Right hindlimb (tissue), 1 donor: ENCODE results near the gene ZC3H7B.

Experiments
- DNase-seq: peaks from one replicate; pipeline ENCODE4 v3.0.0-alpha.2; 2018

Gene ZC3H7B

DNA sequence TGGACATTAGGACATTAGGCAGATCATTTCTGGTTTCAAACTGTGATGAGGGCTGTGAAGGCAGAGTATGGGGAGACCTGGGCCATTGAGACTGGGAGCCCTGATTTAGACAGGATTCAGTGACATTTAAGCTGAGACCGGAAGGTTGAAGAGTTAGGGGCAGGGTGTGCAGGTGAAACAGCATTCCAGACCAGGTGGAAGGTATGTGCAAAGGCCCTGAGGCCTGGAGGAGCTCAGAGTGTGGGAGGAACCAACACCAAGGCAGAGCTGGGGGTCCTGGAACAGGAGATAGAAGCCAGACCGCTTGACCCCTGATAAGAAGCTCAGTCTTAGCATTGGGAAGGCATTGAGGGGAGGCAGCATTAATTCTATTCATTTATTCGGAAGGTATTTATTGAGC, 32.5 kb downstream of the ZC3H7B start:
- DNase-seq = no peak

DNA sequence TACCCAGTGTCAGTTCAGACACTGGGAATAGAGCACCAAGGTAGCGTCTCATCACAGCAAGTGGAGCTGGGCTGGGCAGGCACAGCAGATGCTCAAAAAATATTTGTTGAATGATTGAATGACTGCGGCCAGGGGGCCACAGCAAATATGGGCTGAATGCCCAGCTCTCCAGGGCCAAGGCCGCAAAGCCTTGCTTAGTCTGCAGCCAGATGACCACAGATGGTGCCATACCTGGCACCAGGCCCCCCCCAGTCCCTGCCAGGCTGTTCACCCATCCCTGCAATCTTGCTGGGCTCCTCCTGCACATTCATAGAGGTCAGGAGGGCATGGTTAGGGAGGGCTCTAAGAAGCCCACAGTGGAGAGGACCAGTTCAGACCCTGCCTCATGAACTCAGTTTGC, 32.9 kb downstream of the ZC3H7B start:
- DNase-seq = no peak

DNA sequence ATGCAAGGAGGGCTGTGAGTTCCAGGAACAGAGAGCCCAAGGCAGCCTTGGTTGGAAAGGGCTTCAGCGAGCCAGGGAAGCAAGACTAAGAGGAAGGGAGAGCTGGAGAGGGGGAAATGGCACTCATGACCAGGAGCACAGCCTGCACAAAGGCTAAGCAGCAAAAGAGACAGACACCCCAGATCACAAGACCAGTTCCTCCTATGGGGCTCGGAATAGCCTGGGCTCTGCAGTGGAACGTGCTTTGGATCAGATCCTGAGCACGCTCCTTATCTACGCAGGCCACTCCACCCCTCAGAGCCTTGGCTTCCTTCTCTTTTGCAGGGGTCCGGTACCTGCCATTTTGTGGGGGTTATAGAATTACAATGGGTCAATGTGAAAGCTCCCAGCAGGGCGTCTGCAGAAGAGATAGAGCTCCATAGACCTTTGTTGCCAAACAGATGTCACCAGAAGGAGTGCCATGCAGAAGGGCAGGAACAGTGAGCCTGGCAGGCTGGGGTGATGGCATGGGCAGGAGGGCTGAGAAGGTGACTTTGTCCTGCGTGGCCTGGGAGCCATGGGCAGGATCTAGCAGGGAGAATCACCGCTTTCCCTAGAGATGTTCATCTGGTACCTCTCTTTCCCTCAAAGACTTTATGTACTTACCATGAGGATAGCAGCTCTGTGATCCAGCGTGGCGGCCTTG, 33.8 kb downstream of the ZC3H7B start:
- DNase-seq = no peak

DNA sequence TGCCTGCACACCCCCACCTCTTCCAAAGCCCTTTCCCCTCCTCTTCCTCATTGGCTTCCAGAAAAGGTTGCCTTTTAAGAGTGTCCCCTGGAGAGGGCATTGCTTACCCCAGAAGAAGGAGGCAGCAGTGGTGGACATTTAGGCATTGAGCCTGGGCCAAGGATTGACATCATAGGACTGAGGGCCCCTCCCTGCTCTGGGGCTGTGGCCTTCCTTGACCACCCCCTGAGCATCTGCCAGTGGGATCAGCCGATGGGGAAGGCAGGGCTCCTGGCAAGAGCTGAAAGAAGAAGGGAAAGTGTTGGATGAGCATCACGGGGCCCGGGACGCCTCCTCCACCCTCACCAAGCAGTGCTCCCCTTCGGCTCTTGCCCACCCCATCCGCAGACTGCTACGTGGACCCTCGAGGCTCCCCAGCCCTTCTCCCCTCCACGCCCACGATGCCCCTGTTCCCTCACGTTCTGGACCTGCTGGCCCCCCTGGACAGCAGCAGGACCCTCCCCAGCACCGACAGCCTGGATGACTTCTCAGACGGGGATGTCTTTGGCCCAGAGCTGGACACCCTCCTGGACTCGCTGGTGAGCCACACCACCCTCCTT, 37.4 kb downstream of the ZC3H7B start:
- DNase-seq = no peak

DNA sequence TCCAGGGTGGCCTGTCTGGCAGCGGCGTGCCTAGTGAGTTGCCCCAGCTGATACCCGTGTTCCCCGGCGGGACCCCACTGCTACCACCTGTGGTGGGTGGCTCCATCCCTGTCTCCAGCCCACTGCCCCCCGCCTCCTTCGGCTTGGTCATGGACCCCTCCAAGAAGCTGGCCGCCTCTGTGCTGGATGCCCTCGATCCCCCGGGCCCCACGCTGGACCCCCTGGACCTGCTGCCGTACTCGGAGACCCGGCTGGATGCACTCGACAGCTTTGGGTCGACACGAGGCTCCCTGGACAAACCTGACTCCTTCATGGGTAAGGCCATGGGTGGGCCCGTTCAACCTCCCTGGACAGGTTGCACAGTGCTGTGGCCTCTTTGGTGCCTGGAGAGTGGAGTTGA, 38.5 kb downstream of the ZC3H7B start:
- DNase-seq = no peak

DNA sequence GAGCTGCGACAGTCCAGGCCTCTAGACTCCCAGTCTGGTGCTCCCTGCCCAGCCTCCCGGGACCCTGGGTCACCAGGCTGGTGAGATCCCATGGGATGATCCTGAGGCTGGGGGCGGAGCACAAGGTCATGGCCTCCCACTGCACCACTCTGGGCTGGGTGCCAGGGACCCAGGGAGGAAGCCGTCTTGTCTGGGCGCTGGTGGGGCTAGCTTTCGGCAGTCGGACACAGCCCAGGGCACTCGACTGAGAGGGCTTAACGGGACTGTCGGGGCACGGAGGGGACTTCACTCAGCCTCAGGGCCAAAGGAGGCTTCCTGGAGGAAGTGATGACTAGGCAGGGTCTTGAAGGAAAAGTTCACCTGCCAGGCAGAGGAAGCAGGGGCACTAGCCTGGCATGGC, 39.0 kb downstream of the ZC3H7B start:
- no peak for DNase-seq

DNA sequence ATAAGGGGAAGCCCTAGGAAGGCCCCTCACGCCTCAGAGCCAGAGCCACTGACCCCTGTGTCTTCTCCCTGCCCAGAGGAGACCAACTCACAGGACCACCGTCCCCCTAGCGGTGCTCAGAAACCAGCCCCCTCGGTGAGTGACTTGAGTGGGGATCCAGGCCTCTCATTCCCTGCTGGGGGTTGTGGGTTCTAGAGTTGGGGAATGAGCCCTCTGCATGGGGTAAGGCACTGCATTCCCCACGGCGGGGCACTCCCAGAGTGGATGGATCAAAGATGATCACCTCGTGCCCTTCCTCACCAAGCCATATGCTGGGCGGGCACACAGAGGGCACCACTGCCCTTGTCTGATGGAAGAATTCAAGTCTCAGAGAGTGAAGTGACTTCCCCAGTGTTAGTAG, 39.7 kb downstream of the ZC3H7B start:
- no peak for DNase-seq

DNA sequence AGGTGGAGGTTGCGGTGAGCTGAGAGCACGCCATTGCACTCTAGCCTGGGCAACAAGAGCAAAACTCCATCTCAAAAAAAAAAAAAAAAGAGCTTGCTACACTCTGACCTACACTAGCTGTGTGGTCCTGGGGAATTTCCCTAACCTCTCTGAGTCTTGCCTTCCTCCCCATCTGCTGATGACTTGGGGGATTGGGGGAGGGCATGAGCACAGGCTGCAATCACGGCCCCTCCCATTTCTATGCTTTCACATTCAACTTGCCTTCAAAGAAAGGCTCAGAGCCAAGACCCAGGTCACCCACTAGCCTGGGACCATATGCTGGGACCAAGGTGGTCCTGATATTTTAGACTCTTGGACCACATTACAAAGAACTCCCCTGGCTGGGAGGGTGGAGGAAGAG, 40.7 kb downstream of the ZC3H7B start:
- no peak for DNase-seq

DNA sequence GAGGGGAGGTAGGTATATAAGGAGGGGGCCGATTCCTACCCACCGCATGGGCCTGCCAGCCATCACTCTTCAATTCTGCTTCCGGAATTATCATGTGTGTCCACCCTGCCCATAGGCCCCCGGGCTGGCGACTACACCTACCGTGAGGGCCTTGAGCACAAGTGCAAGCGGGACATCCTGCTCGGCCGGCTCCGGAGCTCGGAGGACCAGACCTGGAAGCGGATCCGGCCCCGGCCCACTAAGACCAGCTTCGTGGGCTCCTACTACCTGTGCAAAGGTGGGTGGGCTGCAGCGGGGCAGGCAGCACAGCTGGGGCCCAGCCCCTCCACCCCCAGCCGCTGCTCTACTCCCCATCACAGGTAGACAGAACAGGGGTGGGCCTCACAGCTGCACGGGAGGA, 42.0 kb downstream of the ZC3H7B start:
- no peak for DNase-seq

DNA sequence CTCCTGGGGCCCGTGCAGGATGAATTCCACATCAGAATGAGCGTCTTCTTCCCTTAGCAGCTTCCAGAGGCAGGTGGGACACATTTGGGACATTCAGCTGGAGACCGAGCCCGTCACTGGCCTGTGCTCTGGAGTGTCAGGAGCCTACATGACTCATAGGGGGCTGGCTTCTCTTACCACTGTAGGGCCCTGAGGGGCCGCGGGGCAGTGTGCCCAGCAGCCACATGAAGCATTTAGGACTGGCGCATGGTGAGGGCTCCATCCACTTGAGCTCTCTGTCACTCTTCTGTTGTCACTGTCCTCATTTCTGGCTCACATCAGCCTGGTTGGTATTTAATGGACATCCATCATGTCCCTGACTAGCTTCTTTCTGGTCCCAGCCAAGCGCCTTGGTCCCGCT, 42.4 kb downstream of the ZC3H7B start:
- no peak for DNase-seq

DNA sequence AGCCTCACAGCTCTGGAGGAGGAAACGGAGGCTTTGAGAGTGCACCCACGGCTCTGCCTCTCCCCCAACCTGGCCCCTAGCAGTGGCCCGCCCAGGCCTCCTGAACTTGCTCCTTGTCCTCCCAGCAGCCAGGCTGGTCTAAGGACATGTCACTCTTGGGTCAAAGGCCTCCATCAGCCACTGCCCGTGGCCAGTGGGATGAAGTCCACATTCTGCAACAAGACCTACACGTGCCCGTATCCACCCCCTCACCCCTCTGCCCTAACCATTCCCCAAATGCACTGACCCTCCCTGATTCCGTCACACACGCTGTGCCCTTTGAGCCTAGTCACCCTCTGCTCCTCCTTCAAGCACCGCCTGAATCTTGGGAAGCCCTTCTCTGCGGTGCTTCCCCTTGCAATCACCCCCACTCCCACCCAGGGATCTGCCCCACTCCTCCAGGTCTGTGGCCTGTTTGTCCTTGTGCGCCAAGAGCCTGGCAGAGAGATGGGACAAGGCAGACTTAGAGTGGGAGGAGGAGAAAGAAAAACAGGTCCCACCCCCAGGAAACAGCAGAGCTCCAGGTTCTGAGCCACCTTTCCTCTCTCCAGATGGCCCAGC, 43.0 kb downstream of the ZC3H7B start:
- DNase-seq = no peak

DNA sequence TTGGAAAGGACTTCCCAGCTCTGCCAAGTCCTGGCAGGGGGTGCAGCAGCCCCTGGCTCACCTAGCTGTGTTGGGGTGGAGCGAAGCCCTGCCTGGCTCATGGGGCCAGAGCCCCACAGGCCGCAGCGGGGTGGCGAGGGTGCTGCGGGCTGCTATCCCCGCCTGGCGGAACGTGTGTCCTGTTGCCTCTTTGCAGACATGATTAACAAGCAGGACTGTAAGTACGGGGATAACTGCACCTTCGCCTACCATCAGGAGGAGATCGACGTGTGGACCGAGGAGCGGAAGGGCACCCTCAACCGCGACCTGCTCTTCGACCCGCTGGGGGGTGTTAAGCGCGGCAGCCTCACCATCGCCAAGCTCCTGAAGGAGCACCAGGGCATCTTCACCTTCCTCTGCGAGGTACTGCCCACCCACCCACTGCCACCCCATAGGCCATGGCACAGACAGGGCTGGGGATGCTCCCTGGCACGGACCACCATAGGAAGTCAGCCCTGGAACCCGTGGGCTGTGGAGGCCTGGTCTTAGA, 44.5 kb downstream of the ZC3H7B start:
- no peak for DNase-seq

DNA sequence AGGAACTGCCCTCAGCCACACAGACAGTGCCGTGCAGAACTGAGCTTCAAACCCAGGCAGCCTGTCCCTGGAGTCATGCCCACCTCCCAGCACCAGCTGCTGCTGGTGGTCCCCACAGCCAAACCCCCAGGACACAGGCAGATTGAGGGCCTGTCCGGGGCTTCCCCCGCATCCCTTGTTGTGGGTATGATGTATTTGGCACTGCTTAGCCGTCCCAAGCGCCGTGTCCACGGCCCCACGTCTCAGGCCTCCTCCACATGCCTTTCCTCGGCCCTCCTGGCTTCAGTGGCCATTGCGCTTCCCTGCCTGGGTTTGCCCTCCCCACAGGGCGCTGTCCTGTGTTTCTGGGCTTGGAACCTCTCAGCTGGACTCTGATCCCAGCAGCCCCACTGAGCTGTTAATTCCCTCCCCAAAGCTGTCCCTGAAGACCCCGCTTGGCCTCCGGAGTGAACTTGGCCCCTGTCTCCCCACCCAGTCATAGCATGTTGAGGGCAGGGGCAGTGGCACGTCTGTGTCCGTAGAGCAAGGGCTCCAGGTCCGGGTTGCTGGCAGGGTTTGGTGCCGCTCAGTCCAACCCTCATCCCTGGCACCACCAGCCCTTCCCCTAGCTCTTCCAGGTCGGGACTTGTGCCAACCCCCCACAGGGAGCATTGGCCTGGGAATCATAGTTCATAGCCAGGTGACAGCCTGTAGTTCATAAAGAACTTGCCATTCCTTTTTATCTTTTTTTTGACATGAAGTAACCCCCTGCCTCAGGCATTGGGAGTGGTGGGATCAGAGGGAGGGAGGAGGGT, 45.9 kb downstream of the ZC3H7B start:
- no peak for DNase-seq

DNA sequence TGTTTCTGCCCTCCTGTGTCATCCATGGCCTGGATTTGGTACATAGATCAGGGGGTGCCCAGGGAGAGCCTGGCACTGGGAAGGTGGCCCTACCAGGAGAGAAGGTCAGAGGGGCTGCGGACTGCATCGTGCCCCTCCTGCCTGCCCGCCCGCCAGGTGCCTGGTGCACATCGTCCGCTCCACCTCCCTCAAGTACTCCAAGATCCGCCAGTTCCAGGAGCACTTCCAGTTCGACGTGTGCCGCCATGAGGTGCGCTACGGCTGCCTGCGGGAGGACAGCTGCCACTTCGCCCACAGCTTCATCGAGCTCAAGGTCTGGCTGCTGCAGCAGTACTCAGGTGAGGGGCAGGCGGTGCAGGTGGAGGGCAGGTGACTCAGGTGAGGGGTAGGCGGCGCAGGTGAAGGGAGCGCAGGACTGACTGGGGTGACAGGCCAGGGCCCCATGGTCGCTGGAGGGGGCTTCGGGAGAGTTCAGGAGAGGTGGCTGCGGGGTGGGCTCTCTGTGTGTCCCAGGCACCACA, 47.7 kb downstream of the ZC3H7B start:
- no peak for DNase-seq

DNA sequence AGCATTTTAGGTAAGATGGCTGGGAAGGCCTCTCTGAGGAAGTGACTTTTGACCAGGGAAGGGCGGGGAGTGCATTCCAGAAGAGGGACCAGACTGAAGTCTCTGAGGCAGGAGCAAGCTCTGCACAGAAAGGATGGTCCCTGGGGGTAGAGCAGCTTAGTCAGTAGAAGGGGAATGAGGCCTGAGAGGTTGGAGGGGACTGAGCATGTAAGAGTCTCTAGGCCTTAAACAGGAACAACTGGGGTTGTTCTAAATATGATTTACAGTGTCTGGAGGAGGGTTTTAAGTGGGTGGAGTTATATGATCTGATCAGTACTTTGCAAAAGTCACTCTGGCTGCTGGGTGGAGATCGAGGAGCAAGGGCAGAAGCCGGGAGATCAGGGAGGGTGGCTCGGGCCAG, 48.8 kb downstream of the ZC3H7B start:
- no peak for DNase-seq

DNA sequence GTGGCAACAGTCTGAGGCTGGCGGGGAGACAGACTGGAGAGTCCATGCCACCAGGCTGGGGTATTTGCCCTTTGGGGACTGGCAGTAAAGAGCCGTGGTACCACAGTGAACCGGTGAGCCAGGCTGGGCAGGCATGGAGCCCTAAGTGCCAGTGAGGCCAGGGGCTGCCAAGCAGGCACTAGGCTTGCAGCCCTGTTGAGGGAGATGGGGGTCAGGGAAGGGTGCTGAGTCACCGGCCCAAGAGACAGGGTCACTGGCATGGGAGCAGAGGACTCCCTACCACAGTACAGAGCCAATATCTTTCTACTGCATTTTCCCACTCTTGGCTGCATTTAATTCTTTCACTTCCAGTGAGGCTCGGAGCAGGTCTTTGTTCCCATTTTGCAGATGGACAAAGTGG, 49.7 kb downstream of the ZC3H7B start:
- no peak for DNase-seq

DNA sequence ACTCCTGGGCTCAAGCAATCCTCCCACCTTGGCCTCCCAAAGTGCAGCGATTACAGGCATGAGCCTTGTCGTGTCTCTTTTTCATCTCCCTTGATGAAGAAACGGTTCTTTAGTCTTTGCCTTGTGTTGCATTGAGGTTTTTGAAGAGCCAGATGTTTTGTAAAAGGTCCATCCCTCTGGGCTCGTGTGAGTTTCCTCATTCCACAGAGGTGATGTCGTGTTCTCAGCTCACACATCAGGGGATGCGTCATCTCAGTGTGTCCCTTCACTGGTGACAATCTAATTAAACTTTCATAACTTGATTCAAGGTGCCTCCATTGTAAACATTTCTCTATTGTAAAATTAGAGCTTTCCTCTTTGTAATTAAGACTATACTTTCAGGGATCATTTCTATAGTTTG, 50.7 kb downstream of the ZC3H7B start:
- DNase-seq = no peak

DNA sequence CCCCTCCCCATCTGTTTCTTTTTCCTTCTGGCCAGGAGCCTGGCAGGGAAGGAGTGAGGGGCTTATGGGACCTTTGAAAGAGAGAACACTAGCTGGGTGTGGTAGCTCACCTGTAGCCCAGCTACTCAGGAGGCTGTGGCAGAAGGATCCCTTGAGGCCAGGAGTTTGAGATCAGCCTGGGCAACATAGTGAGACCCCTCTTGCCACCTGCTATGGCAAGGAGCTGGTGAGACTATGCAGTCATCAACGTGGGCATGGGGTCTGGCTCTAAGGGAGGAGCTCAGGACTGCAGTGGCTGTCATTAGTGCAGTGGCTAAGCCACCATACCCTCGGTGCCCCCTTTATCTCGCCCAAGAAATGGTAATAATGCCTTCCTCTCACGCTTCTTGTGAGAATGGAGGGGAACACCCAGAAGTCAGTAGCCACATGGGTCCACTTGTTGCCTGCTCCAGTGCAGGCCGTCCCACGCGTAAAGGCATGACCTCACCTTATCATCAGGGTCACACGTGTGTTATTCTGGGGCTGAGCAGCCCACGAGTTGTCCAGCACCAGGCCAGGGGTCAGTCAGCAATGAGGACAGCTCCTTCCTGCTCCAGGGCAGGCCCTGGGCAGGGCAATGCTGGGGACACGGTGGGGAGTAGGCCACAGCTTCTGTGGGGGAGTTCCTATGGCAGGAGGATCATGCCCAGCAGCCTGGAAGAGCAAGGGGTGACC, 52.7 kb downstream of the ZC3H7B start:
- DNase-seq = no peak

DNA sequence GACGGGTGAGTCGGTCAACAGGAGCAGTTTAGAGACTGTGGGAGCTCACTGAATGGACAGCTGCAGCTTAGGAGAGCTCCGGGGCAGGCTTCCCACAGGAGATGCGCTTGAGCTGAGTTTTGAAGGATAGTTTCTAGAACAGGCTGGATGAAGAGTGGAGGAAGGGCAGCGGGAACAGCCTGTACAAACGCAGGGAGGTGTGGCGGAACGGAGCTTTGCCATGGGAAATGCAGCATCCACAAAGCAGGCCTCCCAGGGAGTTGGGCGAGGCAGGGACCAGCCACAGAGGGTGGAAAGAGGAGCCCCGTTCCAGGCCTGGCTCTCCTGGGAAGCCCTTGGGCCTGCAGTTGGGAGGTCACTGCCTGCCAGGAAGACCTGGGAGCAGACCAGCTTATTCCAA, 53.7 kb downstream of the ZC3H7B start:
- DNase-seq = no peak

DNA sequence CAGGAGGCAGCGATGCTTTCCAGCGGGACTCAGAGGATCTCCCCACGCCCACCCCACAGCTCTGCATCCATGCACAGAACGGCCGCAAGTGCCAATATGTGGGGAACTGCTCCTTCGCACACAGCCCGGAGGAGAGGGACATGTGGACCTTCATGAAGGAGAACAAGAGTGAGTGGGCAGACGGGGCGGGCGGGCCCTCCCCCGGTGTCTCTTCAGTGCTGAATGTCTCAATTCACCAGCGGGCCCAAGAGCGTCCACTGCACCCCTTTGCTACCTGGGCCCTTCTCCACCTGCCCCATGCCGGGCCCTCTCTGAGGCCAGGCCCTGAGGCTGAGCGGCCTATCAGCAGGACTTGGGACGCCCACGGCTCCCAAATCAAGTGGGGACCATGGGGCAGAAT, 54.6 kb downstream of the ZC3H7B start:
- no peak for DNase-seq

DNA sequence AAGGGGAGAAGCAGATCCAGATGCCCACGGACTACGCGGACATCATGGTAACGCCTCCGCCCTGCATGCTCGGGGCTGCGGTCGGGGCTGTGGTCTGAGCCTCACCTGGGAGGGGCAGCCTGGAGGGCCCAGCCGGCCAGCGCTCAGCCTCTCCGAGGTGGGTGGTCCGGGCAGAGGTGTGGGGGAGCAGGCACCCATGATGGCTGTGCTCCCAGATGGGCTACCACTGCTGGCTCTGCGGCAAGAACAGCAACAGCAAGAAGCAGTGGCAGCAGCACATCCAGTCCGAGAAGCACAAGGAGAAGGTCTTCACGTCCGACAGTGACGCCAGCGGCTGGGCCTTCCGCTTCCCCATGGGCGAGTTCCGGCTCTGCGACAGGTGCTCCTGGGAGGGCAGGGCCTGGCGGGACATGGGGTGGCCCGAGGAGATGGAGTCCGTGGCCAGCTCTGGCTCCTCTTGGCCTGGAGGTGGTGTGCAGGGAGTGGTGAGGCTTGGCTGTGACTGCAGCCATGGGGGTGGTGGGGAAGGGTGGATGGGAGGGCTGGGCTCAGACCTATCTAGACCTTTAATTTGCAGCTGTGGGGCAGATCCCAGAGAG, 55.2 kb downstream of the ZC3H7B start:
- DNase-seq = no peak

DNA sequence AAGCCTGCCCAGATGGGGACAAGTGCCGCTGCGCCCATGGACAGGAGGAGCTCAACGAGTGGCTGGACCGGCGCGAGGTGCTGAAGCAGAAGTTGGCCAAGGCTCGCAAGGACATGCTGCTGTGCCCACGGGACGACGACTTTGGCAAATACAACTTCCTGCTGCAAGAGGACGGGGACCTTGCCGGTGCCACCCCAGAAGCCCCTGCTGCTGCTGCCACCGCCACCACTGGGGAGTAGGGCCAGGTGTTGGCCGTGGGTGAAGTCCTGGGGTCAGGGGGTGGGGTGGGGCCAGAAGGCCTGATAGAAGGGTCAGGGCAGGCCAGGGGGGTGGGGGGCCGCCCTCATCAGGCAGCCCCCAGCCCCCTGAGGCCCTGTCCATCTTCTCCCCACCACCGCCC, 55.9 kb downstream of the ZC3H7B start:
- DNase-seq = no peak
